GM21360 (cell line): ENCODE data around the gene SLC6A6.
"Not testable (repeated sequence)": the region's sequence is repeated elsewhere in the genome, so short reads cannot be mapped to it uniquely, and the experiment has no call there.

Experiments used
- ATAC-seq: cut with Tn5 transposase; IDR thresholded peaks from one replicate; pipeline ENCODE4 v1.9.1; 2021; ENCODE audit warnings: mild to moderate bottlenecking, moderate library complexity; ENCODE audit not compliant: unreplicated experiment

The SLC6A6 gene

GRCh38 chr3:14503706-14504065 is 101.3 kb downstream of the SLC6A6 start:
- ATAC-seq = no peak

GRCh38 chr3:14505001-14505802 is 102.8 kb downstream of the SLC6A6 start:
- ATAC-seq = no peak

- no peak for ATAC-seq
These were observed 103.5 kb downstream of the SLC6A6 start for GRCh38 chr3:14505803-14506500.

- ATAC-seq = no peak
These were observed 104.4 kb downstream of the SLC6A6 start for GRCh38 chr3:14506626-14507304.

GRCh38 chr3:14507305-14507741 is 104.9 kb downstream of the SLC6A6 start:
- no peak for ATAC-seq

GRCh38 chr3:14507757-14508504 is 105.5 kb downstream of the SLC6A6 start:
- ATAC-seq = no peak

GRCh38 chr3:14508505-14508819 is 106.1 kb downstream of the SLC6A6 start:
- ATAC-seq = no peak

- no peak for ATAC-seq
These were observed 106.8 kb downstream of the SLC6A6 start for GRCh38 chr3:14508966-14509795.

GRCh38 chr3:14509796-14510100 is 107.3 kb downstream of the SLC6A6 start:
- ATAC-seq = no peak

GRCh38 chr3:14510838-14511622 is 108.6 kb downstream of the SLC6A6 start:
- ATAC-seq = no peak

GRCh38 chr3:14511623-14512280 is 109.3 kb downstream of the SLC6A6 start:
- no peak for ATAC-seq

- ATAC-seq = no peak
These were observed 110.0 kb downstream of the SLC6A6 start for GRCh38 chr3:14512281-14512941.

GRCh38 chr3:14512942-14513327 is 110.5 kb downstream of the SLC6A6 start:
- no peak for ATAC-seq

- no peak for ATAC-seq
These were observed 111.3 kb downstream of the SLC6A6 start for GRCh38 chr3:14513566-14514322.

GRCh38 chr3:14514323-14514720 is 111.9 kb downstream of the SLC6A6 start:
- no peak for ATAC-seq

- ATAC-seq = not testable (repeated sequence)
These were observed 113.1 kb downstream of the SLC6A6 start for GRCh38 chr3:14515526-14515925.

- ATAC-seq = no peak
These were observed 114.4 kb downstream of the SLC6A6 start for GRCh38 chr3:14516738-14517345.
